ENCODE data around the gene NMT1. TPM values are rescaled to one million over a fixed set of nuclear protein-coding genes. Genes with fewer than 3 reads are reported as not detected.
A peak's percentile ranks its signal among the peaks of the same experiment; 100 is the strongest.

The NMT1 gene
- total and polyA plus RNA-seq, 2 of the 13 experiments (the other 11 are each of a cell fraction or from before 2014, with no cell fraction given) = 75.7 to 142 TPM

- peaks cover 8% of the 10 kb centered on the region; the same call in 1 of the 2 replicates for H3K4me1 ChIP-seq (ENCODE audit: insufficient read depth, low read length)
- ATAC-seq (no peak), FAIRE-seq (no peak), DNase-seq (ENCODE audit: low spot score) (no peak)
- H4K20me1 ChIP-seq (ENCODE audit: insufficient read depth, low read length) = 0 out of 2 replicates have a peak, but pooled peaks cover 4% of the 10 kb centered on the region
- no peak overlapping the region for H2AFZ ChIP-seq (ENCODE audit: low read length)
- TSS peak; percentile 36 for BruUV-seq (replicated peaks)
- H3K79me2 ChIP-seq (ENCODE audit: insufficient read depth, low read length) = peaks cover 53% of the 10 kb centered on the region
- no peak overlapping the region for H3K27ac ChIP-seq (ENCODE audit: extremely low read length, insufficient read depth, low read length)
- peaks cover 14 to 44% of the 10 kb centered on the region in 2 experiments; a peak in 4 of 5 replicates for H3K36me3 ChIP-seq (replicated peaks in 1 of 2; ENCODE audit: control insufficient read depth in 1 of 2, insufficient read depth in 2 of 2, low read length in 2 of 2)
- in situ Hi-C loops (cut with HindIII; ENCODE audit: extremely low pct_ligation_motif_present, low pct_unique_long_range_greater_than_20kb) = no loop called here
- WGBS (ENCODE audit: low lambda C conversion rate) = 98% methylated on average over 5 of the region's 5 CpGs
- no peaks in the 10 kb centered on the region for H3K9me3 ChIP-seq (ENCODE audit: low read length)
- ChIA-PET CTCF (ENCODE audit: low intra/inter-chr PET ratio, low total read pairs) (no interaction called here), POLR2A (interaction anchor here (0.9 to 4.6 kb wide), 3 partner anchors 12 to 54 kb away, joined by 3 to 28 read pairs (median 4); partner anchors contain the start of gene NMT1)
- H3K4me3 ChIP-seq (replicated peaks in 1 of 3; ENCODE audit: insufficient read depth in 1 of 3, low read depth in 2 of 3, low read length in 3 of 3) = no peak overlapping the region
- H3K27me3 ChIP-seq (ENCODE audit: control insufficient read depth in 1 of 2, insufficient read depth in 2 of 2, low read length in 2 of 2) = no peaks in the 10 kb centered on the region
- no peak overlapping the region for H3K4me2 ChIP-seq (ENCODE audit: low read depth, low read length)
- no peak overlapping the region for H3K9ac ChIP-seq (ENCODE audit: insufficient read depth, low read depth, low read length)
- intact Hi-C loops (cut with micrococcal nuclease; ENCODE audit: unreplicated experiment) = no loop called here
- TF ChIP-seq RBFOX2 (IDR thresholded peaks at IDR 0.05; ENCODE audit: low read depth, low read length) = peak; percentile 20; the same call in 1 of the 2 replicates
- TF ChIP-seq IKZF1 (IDR thresholded peaks at IDR 0.05) = no peak
- peak; percentile 65 for TF ChIP-seq CEBPG (CRISPR knock-in tag; IDR thresholded peaks at IDR 0.05)
- peak; percentile 58 for TF ChIP-seq ATF7 (IDR thresholded peaks at IDR 0.05)
- no peak for TF ChIP-seq ATF7 (CRISPR knock-in tag; IDR thresholded peaks at IDR 0.05)
- TF ChIP-seq ATF4 (CRISPR knock-in tag; IDR thresholded peaks at IDR 0.05) = peak in 1 of 2 experiments; percentile 86; a peak in 2 of 4 replicates
- TF ChIP-seq RBM22 (optimal IDR thresholded peaks at IDR 0.05; ENCODE audit: low read length) = peak; percentile 27
- TF ChIP-seq FIP1L1 (IDR thresholded peaks at IDR 0.05; ENCODE audit: borderline replicate concordance, insufficient read depth, low read depth, low read length) = no peak
- no peak for TF ChIP-seq CBFB (CRISPR knock-in tag; IDR thresholded peaks at IDR 0.05)
- no peak for TF ChIP-seq ZNF326 (CRISPR knock-in tag; IDR thresholded peaks at IDR 0.05; ENCODE audit: borderline replicate concordance)
- no peak for TF ChIP-seq ZNF331 (CRISPR knock-in tag; IDR thresholded peaks at IDR 0.05)
- no peak for TF ChIP-seq TIGD3 (CRISPR knock-in tag; IDR thresholded peaks at IDR 0.05; ENCODE audit: borderline replicate concordance)
- TF ChIP-seq ZNF788 (CRISPR knock-in tag; IDR thresholded peaks at IDR 0.05; ENCODE audit: borderline replicate concordance) = no peak
- no peak for TF ChIP-seq DZIP1 (CRISPR knock-in tag; IDR thresholded peaks at IDR 0.05)
- peak; percentile 69 for TF ChIP-seq CEBPB (IDR thresholded peaks at IDR 0.05; ENCODE audit: borderline replicate concordance, low read depth, low read length)
Measured at GRCh38 chr17:45073414-45074070, 12.4 kb downstream of the NMT1 start.

Data from HepG2 (cell line).